ENCODE results near the gene AFDN.

GRCh38 chr6:167941822-167942221, 115.1 kb downstream of the AFDN start:
- TF ChIP-seq CTCF (IDR thresholded peaks at IDR 0.05) (no peak), EP300 (IDR thresholded peaks at IDR 0.05) (no peak), POLR2A (IDR thresholded peaks at IDR 0.05) (no peak)
